Spleen (tissue), 11 donors: ENCODE data around the gene RNF114. TPM values are rescaled to one million over a fixed set of nuclear protein-coding genes. Genes with fewer than 3 reads are reported as not detected.

Experiments used
- DNase-seq: peaks from one replicate; pipeline ENCODE4 v3.0.0-alpha.2; 2020
- H3K27ac ChIP-seq, 8 donors: fragments of 200-600 bp; sonication (generic) in 7 of 8; 1 replicate in 4 of 8; 2 replicates in 4 of 8; pipeline versions ENCODE4 v1.5.0 to v1.8.0; 2016 to 2021; ENCODE audit warnings: inconsistent platforms in 4 of 8, mild to moderate bottlenecking in 4 of 8, moderate library complexity in 1 of 8
- H3K27me3 ChIP-seq, 7 donors: fragments of 200-600 bp; sonication (generic) in 6 of 7; replicated peaks in 1 of 7; 1 replicate in 4 of 7; 2 replicates in 3 of 7; pipeline versions ENCODE4 v1.5.0 to v1.8.0; 2016 to 2021; ENCODE audit warnings: inconsistent platforms in 3 of 7, mild to moderate bottlenecking in 1 of 7
- H3K36me3 ChIP-seq, 6 donors: fragments of 200-600 bp; sonication (generic) in 5 of 6; 1 replicate in 4 of 6; 2 replicates in 2 of 6; pipeline versions ENCODE4 v1.5.0 to v1.8.0; 2016 to 2021; ENCODE audit warnings: inconsistent platforms in 2 of 6
- H3K4me1 ChIP-seq, 6 donors: fragments of 200-600 bp; sonication (generic) in 5 of 6; 1 replicate in 3 of 6; 2 replicates in 3 of 6; pipeline versions ENCODE4 v1.5.0 to v1.8.0; 2016 to 2021; ENCODE audit warnings: inconsistent platforms in 3 of 6
- H3K4me3 ChIP-seq, 8 donors: fragments of 200-600 bp; sonication (generic) in 7 of 8; 1 replicate in 4 of 8; 2 replicates in 4 of 8; pipeline versions ENCODE4 v1.5.0 to v1.8.0; 2016 to 2021; ENCODE audit warnings: inconsistent platforms in 4 of 8, mild to moderate bottlenecking in 4 of 8, moderate library complexity in 2 of 8
- H3K9me3 ChIP-seq, 8 donors: fragments of 200-600 bp; sonication (generic) in 7 of 8; 1 replicate in 4 of 8; 2 replicates in 4 of 8; pipeline versions ENCODE4 v1.5.0 to v1.8.0; 2016 to 2021; ENCODE audit warnings: inconsistent platforms in 4 of 8
- POLR2A ChIP-seq, 3 donors: fragments of 450-650 bp; IDR thresholded peaks; one replicate each; pipeline ENCODE4 v1.5.1; 2017; ENCODE audit warnings: antibody characterized with exemption in 3 of 3, mild to moderate bottlenecking in 1 of 3
- POLR2AphosphoS5 ChIP-seq, 3 donors: sonication (generic); formaldehyde crosslinking; IDR thresholded peaks; one replicate each; pipeline ENCODE4 v1.5.1; 2017; ENCODE audit warnings: antibody characterized with exemption in 3 of 3
- WGBS, 5 donors: extraction: QIAGEN DNeasy Blood & Tissue Kit in 3 of 5; methylation state at CpG; one replicate each; pipeline versions ENCODE4 v1.1.5 to v1.1.7; 2013 to 2018; 5-methylcytosine and 5-hydroxymethylcytosine counted together
- intact Hi-C: fragments of 100-400 bp; cut with DNase I; formaldehyde crosslinking; loops from one replicate; pipeline ENCODE4 v1.15.0; 2023; ENCODE audit warnings: low total_unique reads
- polyA plus RNA-seq, 3 donors: library from polyadenylated mRNA; stranded (reverse); fragments of 200-250 nt; gene quantifications; one replicate each; pipeline ENCODE4 v1.2.1, GENCODE V29; 2013
- total RNA-seq, 7 donors: library from RNA; depleted of rRNA in 3 of 7; stranded (reverse); fragments of >200 nt in 3 of 7; fragmentation: NEBNext Ultra II Directional in 4 of 7; extraction: Animal tissue kit (Norgen Biotek cat#: 25700) in 4 of 7; gene quantifications; one replicate each; pipeline versions ENCODE4 v1.1.0 to v1.2.1, GENCODE V29; 2016 to 2021
- TF ChIP-seq, protein P1 (sequence below), 11 experiments: fragments of 200-600 bp in 7 of 11; fragments of 450-650 bp in 4 of 11; sonication (generic) in 4 of 11; IDR thresholded peaks in 8 of 11; conservative IDR thresholded peaks in 3 of 11; 1 replicate in 7 of 11; 2 replicates in 4 of 11; pipeline versions ENCODE4 v1.4.0 to v1.8.0; 2016 to 2021; ENCODE audit warnings: antibody characterized with exemption in 11 of 11, inconsistent platforms in 4 of 11, mild to moderate bottlenecking in 1 of 11
- donor health status: healthy with polysubstance abuse.
- donor health status: DM: no; HTN: no; CAD: no; lungs with moderate emphysema.
- donor health status: DM: no; HTN: no; CAD: no.
- donor health status: Bipolar disorder and iron deficiency.
- donor health status: healthy.
- donor health status: DM: no; HTN: no; CAD: no.
- donor health status: DM: yes; HTN: yes; CAD: no.

Gene RNF114
- total and polyA plus RNA-seq, 10 donors: 35.5 to 246 (median 108) TPM

- Histone ChIP-seq H3K27me3 (no peaks in the 10 kb centered on the region), H3K4me3 (no peak overlapping the region), H3K9me3 (no peaks in the 10 kb centered on the region), H3K27ac (peak overlapping the region in 6 of 8 donors; percentile 34 to 66 (median 56)), H3K4me1 (peaks cover 0 to 40% (median 19%) of the 10 kb centered on the region in 6 donors), H3K36me3 (peaks cover 0 to 41% (median 0%) of the 10 kb centered on the region in 6 donors)
- WGBS, 5 donors: 53 to 89% (median 63%) methylated on average over 9 of the region's 9 CpGs
- intact Hi-C loops: no loop called here
- TF ChIP-seq POLR2AphosphoS5 (IDR thresholded peaks at IDR 0.05) (no peak), POLR2A (IDR thresholded peaks at IDR 0.05) (no peak)
- TF ChIP-seq, protein P1, sequence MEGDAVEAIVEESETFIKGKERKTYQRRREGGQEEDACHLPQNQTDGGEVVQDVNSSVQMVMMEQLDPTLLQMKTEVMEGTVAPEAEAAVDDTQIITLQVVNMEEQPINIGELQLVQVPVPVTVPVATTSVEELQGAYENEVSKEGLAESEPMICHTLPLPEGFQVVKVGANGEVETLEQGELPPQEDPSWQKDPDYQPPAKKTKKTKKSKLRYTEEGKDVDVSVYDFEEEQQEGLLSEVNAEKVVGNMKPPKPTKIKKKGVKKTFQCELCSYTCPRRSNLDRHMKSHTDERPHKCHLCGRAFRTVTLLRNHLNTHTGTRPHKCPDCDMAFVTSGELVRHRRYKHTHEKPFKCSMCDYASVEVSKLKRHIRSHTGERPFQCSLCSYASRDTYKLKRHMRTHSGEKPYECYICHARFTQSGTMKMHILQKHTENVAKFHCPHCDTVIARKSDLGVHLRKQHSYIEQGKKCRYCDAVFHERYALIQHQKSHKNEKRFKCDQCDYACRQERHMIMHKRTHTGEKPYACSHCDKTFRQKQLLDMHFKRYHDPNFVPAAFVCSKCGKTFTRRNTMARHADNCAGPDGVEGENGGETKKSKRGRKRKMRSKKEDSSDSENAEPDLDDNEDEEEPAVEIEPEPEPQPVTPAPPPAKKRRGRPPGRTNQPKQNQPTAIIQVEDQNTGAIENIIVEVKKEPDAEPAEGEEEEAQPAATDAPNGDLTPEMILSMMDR (IDR thresholded peaks at IDR 0.05 in 8 of 11, conservative IDR thresholded peaks at IDR 0.05 in 3 of 11): no peak
- peak; percentile 29 for DNase-seq
These were observed 29.6 kb downstream of the RNF114 start for GRCh38 chr20:49965781-49966305.

GRCh38 chr20:49966861-49967260 lies 30.7 kb downstream of the RNF114 start:
- Histone ChIP-seq H3K36me3 (peaks cover 0 to 32% (median 0%) of the 10 kb centered on the region in 6 donors), H3K4me3 (no peak overlapping the region), H3K27ac (peak overlapping the region in 3 of 8 donors; percentile 56 to 66 (median 59)), H3K9me3 (no peaks in the 10 kb centered on the region), H3K4me1 (peaks cover 0 to 40% (median 19%) of the 10 kb centered on the region in 6 donors), H3K27me3 (no peaks in the 10 kb centered on the region)
- WGBS, 5 donors: 87 to 99% (median 92%) methylated on average over 2 of the region's 2 CpGs
- intact Hi-C loops: no loop called here
- TF ChIP-seq POLR2A (IDR thresholded peaks at IDR 0.05) (no peak), POLR2AphosphoS5 (IDR thresholded peaks at IDR 0.05) (no peak)
- TF ChIP-seq, protein P1 (IDR thresholded peaks at IDR 0.05 in 8 of 11, conservative IDR thresholded peaks at IDR 0.05 in 3 of 11): no peak
- peak; percentile 2 for DNase-seq

DNA sequence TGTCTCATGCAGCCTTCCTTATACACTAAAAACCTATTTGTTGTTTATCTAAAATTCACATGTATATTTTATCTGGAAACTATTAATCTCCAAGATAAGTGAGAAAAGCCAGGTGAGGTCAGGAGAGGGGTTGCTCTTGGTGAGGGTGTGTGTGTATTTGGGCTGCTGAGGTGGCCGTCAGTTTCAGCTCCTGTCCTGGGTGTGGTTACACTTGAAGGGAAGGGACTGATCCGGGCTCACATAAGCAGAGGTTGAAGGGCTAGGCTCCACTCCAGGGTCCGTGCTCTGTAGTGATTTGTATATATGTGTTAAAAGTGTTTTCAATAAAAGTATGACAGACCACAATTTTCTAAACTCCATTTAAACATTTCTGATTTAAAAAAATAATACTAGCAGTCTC lies 33.0 kb downstream of the RNF114 start:
- H3K4me3 ChIP-seq: no peak overlapping the region
- H3K27ac ChIP-seq: peak overlapping the region in 6 of 8 donors; percentile 4 to 62 (median 42)
- 33 to 76% (median 55%) methylated on average over 3 of the region's 3 CpGs for WGBS, 5 donors
- H3K4me1 ChIP-seq: peaks cover 0 to 40% (median 19%) of the 10 kb centered on the region in 6 donors
- intact Hi-C loops: no loop called here
- H3K9me3 ChIP-seq: no peaks in the 10 kb centered on the region
- H3K36me3 ChIP-seq: peaks cover 0 to 15% (median 0%) of the 10 kb centered on the region in 6 donors
- TF ChIP-seq, protein P1 (IDR thresholded peaks at IDR 0.05 in 8 of 11, conservative IDR thresholded peaks at IDR 0.05 in 3 of 11): no peak
- TF ChIP-seq POLR2A (IDR thresholded peaks at IDR 0.05): no peak
- DNase-seq: no peak
- no peaks in the 10 kb centered on the region for H3K27me3 ChIP-seq

GRCh38 chr20:49969946-49970345 lies 33.7 kb downstream of the RNF114 start:
- TF ChIP-seq, protein P1 (IDR thresholded peaks at IDR 0.05 in 8 of 11, conservative IDR thresholded peaks at IDR 0.05 in 3 of 11): no peak
- TF ChIP-seq POLR2A (IDR thresholded peaks at IDR 0.05) (no peak), POLR2AphosphoS5 (IDR thresholded peaks at IDR 0.05) (no peak)
- Histone ChIP-seq H3K36me3 (peaks cover 0 to 7% (median 0%) of the 10 kb centered on the region in 6 donors), H3K4me3 (no peak overlapping the region), H3K27ac (peak overlapping the region in 2 of 8 donors; percentile 47 to 54), H3K4me1 (peaks cover 0 to 40% (median 18%) of the 10 kb centered on the region in 6 donors), H3K27me3 (no peaks in the 10 kb centered on the region), H3K9me3 (no peaks in the 10 kb centered on the region)
- peak; percentile 39 for DNase-seq
- WGBS, 5 donors: 43 to 74% (median 57%) methylated on average over 5 of the region's 5 CpGs
- intact Hi-C loops: loop anchor here (10.0 kb wide), 1 partner anchor 205 kb away; no protein-coding TSS in a partner anchor
